GM18868 (cell line): ENCODE data around the gene NEK6.

Source experiments
- ATAC-seq: cut with Tn5 transposase; IDR thresholded peaks from one replicate; pipeline ENCODE4 v1.9.1; 2021; ENCODE audit warnings: mild to moderate bottlenecking, moderate library complexity; ENCODE audit not compliant: unreplicated experiment

Gene NEK6

GRCh38 chr9:124340219-124341069, 82.7 kb downstream of the NEK6 start:
- ATAC-seq = no peak

GRCh38 chr9:124341455-124342170, 83.9 kb downstream of the NEK6 start:
- ATAC-seq = no peak

GRCh38 chr9:124342402-124342775, 84.6 kb downstream of the NEK6 start:
- no peak for ATAC-seq

GRCh38 chr9:124342776-124343485, 85.2 kb downstream of the NEK6 start:
- ATAC-seq = no peak

GRCh38 chr9:124343533-124344290, 86.0 kb downstream of the NEK6 start:
- no peak for ATAC-seq

- no peak for ATAC-seq
Observed at GRCh38 chr9:124344291-124345050, 86.7 kb downstream of the NEK6 start.

- ATAC-seq = no peak
Observed at GRCh38 chr9:124345063-124345462, 87.3 kb downstream of the NEK6 start.

GRCh38 chr9:124345751-124346281, 88.1 kb downstream of the NEK6 start:
- ATAC-seq = no peak

GRCh38 chr9:124346347-124347163, 88.8 kb downstream of the NEK6 start:
- no peak for ATAC-seq

GRCh38 chr9:124347206-124347967, 89.6 kb downstream of the NEK6 start:
- ATAC-seq = no peak

GRCh38 chr9:124347968-124348358, 90.2 kb downstream of the NEK6 start:
- no peak for ATAC-seq

GRCh38 chr9:124348363-124348762, 90.6 kb downstream of the NEK6 start:
- no peak for ATAC-seq

GRCh38 chr9:124348831-124349230, 91.1 kb downstream of the NEK6 start:
- no peak for ATAC-seq

- no peak for ATAC-seq
Observed at GRCh38 chr9:124349267-124349666, 91.5 kb downstream of the NEK6 start.

GRCh38 chr9:124349675-124350493, 92.1 kb downstream of the NEK6 start:
- no peak for ATAC-seq

- ATAC-seq = no peak
Observed at GRCh38 chr9:124350494-124351263, 92.9 kb downstream of the NEK6 start.
